Mucosa of gallbladder (tissue), 1 donor: ENCODE data around the gene NPAS1. TPM values are rescaled to one million over a fixed set of nuclear protein-coding genes. Genes with fewer than 3 reads are reported as not detected.
"Not testable (repeated sequence)": the region's sequence is repeated elsewhere in the genome, so short reads cannot be mapped to it uniquely, and the experiment has no call there.

ENCODE experiments used
- DNase-seq: peaks from one replicate; pipeline ENCODE4 v3.0.0-alpha.2; 2020; ENCODE audit warnings: low spot score
- total RNA-seq: library from RNA; stranded (reverse); gene quantifications from one replicate; pipeline ENCODE4 v1.2.1, GENCODE V29; 2021
- donor health status: DM: no; HTN: no; CAD: no.

Gene NPAS1
- total RNA-seq, 1 donor from 2014 or later = 0.40 TPM

DNA sequence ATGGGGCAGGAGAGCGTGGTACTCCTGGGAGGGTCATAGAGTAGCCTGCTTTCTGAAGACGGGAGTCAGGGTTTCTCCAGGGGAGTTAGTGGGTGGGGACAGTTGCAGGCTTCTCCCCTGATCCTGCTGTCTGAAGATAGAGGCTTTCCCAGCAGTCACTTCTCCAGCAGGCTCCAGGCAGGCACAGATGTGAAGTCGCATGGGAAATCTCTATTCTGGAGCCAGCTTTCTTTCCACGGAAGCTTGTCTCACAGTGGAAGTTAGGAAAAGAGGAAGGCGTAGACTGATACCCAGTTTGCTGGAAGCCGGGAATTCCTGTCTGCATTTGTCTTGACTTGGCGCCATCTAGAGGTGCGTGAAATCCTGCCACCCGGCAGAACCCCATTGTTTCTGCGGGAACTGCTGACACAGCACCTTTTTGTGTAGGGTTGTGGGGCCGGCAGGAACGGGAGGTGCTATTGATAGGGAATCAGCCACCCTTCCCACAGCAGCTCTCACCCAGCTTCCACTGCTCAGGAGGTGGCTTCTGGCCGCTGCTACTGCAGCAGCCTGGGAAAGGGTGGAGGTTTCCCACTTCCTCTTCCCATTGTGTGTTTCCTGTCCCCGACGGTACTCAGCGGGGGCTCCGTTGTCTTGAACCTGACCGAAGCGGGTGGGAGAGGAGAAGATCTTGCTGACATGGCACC, 28.5 kb upstream of the NPAS1 start:
- DNase-seq = peak; percentile 87

DNA sequence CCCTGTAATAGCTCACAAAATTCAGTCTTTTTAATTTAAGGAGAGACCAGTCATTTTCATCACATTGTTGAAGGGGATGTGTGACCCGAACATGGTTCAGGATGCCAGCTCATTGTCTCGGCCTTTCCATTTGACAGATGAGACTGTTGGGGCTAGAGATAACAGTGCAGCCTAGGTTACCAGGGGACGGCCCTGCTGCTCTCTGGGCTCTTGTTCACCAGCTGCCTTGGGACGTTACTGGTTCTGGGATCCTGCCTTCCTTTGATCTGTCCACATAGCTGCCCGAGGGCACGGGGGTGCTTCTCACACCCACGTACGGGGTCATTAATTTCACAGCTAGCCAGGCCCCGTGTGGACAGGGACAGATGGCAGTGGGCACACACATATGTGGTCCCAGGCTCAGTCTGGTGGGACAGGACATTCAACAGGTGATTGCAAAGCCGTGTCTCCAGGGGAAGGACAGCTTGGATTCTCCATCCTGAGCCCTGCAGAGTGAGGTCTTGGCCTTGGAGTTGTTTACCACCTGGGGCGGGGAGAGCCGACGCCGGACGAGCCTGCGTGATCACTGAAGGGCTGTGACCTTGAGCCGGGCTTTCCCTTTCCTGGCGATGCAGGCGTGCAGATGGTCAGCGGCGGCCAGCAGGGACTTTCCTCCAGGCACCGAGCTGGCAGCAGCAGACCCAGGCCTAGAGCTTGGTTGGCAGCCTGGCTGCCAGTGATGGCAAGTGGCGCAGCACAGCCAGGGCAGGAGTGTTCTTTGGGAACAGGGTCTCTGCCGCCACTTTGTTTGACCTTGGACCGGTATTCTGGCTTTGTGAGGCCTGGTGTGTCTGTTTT, 26.7 kb upstream of the NPAS1 start:
- no peak for DNase-seq

DNA sequence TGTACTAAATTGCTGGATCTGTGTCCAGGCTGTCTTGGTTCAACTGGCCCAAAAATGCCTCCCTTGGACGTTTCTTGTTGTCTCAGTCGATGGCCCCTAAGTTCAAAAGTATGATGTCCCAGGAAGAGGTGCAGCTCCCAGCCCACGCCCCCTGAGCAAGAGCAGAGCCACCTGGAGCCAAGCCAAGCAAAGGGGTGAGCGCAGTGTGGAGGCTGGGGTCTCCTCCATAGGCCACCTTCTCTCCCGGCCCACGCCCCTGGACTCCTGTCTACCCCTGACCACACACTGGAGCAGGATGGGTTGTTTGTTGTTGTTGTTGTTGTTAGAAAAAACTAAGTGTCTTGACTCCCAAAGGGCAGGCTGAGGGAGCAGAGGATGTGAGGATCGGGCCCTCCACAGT, 26.0 kb upstream of the NPAS1 start:
- DNase-seq = no peak

DNA sequence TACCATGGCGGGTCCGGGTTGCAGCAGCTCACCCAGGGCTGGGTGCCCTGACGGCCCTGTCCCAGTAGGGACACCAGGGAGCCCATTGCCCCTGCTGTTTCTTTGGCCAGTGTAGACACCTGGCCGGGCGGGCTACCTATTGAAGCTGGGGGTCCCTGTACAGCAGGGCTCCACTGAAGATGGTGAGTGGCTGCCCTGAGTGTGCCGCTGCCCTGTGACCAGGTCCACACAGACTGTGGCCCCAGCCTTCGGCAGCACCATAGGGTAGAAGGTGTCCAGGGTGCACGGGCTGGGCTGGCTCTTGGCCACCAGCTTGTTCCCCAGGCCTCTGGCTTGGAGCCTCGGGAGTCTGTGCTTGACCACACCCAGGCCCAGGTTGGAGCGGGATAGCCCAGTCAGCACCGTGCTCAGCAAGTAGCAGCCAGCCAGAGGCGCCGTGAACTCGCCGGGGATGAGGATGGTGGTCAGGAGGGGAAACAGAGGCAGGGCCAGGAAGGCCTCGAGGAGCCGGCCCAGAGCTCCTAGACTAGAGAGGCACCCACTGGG, 25.4 kb upstream of the NPAS1 start:
- DNase-seq = no peak

DNA sequence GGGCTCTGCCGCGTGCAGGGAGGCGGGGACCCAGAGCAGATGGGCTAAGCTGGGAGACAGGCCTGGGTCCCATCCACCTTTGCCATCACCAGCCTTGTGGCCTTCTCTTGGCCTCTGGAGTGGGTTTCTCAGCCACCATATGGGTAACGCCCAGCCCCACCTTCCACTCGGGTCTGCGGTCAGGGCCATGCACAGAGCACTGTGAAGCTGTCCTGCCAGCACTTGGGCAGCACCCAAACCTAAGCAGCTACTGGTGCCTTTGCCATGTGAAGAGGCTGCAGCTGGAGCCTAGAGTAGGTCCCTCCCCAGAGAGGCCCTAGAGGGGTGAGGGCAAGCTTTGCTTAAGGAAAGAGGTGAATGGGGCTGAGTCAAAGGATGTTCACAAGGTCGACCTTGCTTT, 24.1 kb upstream of the NPAS1 start:
- no peak for DNase-seq

DNA sequence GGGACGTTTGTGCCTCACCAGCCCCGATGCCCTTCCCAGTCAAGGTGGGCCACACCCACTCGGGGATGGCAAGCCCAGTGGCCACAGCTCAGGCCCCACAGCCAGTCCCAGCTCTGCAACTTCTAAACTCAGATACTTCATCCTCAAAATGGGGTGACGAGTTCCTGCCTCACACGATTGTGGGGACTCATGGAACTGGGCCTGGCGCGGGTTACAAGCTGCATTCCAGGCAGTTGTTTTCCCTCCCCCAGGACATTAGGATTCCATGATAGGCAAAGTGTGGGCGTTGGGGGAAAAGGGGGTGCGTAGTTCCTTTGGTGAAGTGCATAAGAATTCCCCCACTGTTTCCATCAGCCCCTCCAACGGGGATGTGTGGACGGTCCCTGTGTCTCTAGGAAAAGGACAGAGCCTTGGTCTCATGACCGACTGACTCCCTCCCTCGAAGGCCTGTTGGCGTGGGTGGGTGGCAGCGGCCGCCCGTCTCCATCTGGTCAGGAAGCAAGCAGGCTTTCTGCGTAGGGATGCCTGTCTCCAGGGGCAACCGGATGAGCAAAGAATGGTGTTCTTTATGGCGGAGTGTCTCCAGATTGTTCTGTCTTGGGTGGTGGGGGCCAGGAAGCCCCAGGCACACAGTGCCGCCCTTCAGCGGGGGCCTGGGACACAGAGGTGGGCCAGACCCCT, 21.1 kb upstream of the NPAS1 start:
- no peak for DNase-seq

DNA sequence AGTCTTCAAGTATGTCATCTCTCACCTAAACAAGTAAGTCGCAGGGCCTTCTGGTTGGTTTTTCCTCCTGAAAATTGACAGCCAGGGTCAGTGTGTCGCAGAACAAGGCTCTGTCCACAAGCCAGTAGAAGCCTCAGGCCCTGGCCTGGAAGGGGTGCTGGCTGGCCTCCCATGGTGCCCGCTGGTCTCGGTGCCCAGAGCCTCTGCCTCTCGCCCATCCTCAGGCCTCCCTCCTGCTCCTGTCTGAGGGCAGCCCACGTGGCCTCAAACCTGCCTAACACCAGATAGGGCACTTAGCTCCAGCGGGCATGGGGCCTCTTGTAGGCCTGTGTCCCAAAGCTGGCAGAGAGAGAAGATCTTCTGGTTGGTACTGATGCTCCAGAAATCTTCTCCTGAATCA, 20.3 kb upstream of the NPAS1 start:
- DNase-seq = no peak

DNA sequence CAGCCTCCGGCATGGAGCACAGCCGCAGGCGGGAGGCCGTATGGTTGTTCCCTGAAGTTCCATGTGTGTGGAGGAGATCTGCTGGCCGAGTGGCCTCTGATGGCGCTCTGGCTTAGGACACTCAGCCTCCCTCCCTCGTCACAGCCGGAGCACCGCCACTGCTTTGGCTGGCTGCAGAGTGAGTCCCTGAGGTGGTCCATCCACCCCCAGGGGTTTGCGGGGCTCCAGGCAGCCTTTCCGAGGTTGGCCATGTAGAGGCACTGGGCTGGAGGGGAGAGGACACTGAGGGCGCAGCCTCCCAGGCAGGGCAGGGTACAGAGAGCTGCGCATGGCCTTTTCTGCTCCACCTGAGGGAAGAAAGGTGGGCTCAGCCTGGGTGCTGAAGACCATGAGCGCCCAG, 19.8 kb upstream of the NPAS1 start:
- no peak for DNase-seq

DNA sequence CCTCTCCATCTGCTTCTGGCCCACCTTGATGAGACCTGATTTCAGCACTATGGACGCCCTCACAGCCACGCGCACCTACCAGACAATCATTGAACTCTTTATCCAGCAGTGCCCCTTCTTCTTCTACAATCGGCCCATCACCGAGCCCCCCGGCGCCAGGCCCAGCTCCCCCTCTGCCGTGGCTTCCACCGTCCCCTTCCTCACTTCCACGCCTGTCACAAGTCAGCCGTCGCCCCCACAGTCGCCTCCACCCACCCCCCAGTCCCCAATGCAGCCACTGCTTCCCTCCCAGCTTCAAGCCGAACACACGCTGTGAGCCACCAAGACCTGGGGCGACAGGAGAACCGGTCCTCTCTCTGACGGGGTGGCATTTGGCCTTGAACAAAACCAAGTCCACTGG, 19.3 kb upstream of the NPAS1 start:
- no peak for DNase-seq

DNA sequence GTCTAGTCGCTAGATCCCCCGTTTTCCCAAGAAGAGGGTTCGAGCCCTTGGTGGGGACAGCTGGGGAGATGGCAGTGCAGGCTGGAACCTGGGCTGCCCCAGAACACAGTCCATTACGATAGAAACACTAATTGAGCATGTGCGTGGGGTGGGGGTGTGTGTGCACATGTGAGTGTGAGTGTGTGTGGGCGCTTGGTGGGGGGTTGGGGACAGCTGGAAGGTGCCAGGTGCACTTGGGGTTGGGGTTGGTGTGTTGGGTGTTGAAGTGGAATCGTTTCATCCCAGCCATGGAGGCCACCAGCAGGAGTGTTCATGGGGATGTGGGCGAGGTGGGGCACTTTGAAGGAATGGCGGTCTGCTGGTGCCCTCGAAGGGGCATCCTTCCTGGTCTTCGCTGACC, 18.1 kb upstream of the NPAS1 start:
- DNase-seq = no peak

DNA sequence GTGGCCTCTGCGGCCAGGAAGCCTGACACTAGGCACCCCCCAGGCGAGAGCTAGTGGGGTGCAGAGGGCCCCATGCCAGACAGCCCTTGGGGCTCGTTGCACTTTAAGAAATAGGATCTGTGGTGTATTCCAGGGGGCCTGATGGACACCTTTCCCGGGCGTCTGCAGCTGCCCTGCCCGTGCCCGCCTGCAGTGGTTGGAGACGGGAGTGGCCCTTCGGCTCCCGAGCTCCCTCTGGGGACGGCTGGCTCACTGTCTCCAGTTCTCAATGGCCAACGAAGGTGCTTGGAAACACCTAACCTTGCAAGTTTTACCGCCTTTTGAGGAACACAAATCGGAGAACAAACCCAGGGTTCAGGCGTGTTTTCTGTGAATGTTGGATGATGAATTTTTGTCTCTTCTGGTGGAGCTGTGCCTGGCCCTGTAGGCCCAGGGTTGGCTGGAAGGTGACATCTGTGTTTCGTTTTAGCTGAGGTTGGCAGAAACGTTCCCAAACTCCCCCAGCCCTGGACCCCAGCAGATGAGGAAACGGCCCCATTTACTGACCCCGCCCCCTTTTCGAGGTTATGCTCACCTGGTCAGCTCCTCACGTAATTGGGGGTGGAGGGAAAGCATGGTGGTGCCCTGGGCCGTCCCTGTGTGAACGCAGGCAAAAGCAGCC, 17.4 kb upstream of the NPAS1 start:
- DNase-seq = no peak

DNA sequence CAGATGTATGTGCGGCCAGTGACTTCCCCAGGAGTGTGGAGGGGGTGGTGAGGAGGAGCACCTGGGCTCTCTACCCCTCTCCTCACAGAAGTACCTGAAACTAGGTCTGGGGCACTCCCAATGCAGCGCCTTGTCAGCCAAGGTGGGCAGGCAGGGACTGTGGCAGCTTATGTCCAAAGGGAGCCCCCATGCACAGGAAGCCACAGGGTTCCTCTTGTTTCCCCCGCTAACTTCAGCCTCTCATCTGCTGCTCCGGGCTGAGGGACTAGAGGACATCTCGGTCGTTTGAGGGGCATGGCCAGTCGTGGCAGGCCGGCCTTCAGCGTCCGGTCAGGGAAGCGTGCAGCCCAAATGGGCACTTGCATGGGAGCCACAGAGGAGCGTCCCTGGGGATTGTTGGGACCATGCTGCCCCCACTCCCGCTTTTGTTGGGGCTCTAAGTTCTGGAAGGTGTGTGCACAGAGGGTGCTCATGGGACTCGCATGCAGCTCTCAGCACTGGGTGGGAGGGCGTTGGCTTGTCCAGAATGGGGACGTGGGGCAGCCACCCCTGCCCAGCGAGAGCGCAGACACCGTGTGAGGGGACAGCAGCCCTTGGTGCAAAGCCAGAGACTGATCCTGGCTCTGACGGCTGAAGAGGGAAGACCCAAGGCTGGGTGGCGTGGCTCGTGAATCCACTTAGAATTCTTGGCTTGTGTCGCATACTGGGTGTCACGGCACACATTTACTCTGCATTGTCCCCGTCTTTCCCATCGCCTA, 16.6 kb upstream of the NPAS1 start:
- no peak for DNase-seq

DNA sequence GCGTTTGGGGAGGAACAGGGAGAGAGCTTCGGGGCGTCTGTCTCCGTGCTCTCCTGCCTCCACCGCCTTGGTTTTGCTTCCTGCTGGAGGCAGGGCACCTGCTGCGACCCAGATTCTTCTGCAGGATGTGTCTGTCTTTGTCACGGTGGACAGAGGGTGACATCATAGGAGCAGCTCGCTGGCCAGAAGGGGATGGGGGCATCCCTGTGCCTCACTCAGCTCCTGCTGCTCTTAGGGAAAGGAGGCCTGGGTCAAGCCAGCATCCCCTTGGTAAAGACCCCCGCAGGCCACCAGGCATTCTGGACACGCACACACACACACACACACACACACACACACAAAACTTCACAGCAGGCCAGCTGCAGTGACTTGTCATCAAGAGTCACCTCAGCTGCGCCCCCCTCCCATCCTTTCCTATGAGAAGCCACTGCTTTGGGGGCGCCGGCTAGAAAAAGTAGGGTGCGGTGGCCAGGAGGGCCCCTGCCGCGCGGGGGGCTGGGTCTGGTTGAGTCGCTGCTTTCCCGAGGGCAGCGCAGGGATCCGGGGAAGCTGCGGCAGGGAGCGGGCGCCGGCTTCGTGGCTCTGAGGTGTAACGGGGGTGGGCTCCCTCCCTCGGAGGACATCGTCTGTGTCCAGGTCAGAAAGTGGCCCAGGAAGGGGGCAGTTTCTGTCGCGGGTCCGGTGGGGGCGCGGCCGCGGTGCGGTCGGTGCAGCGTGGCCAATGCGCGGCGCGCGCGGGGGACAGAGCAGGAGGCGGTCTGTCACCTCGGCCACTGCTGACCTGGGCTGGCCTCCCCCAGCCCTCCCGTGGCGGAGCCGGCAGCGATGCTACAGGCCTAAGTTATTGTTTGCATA, 15.8 kb upstream of the NPAS1 start:
- no peak for DNase-seq

DNA sequence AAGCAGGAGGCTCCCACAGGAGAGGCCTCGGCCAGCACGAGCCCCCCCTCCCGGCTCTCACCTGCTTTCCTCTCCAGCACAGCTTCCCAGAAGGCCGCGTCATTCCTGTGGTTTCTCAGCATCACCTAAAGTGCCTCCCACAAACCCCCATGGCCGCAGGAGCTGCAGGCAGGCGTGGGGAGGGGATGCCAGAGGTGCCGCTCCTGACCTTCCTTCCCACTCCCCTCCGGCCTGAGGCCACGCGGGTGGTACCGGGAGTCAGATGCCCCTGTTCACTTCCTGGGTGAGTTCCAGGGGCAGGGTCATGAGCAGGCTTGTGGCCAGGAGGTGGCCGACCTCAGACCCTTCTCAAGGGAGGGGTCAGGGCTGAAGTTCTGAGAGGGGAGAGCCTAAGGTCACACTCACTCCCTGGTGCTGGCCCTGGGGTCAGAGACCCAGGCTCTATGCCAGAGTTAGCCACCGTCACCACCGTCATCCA, 14.4 kb upstream of the NPAS1 start:
- DNase-seq = no peak

DNA sequence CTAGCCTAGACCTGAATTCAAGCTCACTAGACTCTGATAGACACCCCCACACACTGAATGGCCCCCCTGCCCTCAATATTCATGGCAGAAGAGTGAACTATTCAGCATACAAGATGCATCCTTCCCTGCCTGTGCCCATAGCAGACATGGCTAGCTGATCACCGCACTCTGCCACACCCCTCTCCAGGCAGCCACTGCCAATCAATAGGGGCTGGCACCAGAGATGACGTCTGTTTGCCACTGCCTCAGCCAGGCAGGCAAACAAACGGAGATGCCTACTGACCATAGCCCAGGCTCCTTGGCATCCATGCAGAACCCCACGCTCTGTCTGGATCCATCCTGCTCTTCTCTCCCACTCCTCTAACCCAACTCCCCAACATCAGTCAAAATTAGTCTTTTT, 13.8 kb upstream of the NPAS1 start:
- peak; percentile 50 for DNase-seq

DNA sequence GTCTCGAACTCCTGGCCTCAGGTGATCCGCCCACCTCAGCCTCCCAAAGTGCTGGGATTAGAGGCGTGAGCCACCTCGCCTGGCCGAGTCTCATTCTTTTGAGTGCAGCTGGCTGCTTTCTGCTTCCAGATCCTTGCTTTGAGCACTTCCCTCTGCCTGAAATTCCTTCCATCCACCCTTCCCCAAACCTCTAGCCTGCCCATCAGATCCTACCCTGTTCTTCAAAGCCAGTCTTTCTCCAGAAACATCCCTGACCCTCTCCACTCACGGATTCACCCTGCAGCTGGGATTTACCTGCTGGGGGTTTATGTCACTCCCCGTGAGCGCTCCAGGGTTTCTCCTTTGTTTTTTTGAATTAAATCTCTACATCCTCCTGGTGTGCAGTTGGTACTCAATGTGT, 13.1 kb upstream of the NPAS1 start:
- no peak for DNase-seq

DNA sequence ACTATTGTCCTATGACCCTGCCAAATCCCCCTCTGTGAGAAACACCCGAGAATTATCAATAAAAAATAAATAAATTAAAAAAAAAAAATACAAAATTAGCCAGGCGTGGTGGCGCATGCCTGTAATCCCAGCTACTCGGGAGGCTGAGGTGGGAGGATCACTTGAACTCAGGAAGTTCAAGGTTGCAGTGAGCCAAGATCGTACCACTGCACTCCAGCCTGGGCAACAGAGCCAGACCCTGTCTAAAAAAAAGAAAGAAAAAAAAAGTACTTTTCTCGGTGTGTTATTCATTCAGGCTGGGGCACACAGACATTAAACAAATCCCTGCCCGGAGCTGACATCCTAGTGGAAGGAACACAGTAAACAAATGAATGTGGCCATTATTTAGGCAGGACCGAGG, 9.1 kb upstream of the NPAS1 start:
- DNase-seq = not testable (repeated sequence)

DNA sequence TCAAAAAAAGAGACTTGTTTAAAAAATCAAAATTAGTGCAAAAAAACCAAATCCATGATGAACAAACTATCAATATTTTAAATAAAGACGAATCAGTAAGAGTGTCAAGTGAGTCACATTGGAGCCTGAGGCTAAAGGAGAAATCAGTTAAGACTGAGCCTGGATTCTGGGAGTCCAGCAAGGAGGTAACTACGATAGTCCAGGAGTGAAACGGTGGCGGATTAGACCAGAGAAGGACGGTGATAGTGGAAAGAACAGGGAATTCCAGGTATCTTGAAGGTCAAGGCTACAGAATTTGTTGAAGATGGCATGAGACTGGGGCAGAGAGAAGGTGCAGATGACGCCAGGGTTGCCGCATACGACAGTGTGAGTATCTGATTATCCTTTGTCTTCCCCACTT, 7.0 kb upstream of the NPAS1 start:
- DNase-seq = no peak

DNA sequence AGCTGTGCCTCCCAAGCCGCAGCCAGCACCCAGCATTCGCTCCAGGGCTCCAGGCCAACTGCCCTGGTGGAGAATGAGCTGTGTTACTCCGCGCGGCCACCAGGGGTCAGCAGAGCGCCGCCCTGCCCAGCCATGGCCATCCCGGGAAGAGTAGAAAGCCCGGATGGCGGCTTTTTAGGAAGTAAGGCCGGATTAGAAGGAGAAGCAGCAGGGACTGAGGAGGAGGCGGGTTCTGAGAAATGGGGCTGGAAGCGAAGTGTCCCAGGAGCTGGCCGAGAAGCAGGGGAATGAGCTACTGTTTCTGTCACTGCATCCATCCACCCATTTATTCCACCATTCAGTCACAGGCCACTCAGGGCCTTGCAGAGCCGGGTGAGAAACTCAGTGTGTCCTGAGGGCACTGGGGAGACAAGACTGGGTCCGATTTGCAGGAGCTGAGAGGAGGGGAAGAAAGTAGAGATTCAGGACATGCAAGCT, 6.6 kb upstream of the NPAS1 start:
- DNase-seq = peak; percentile 84

DNA sequence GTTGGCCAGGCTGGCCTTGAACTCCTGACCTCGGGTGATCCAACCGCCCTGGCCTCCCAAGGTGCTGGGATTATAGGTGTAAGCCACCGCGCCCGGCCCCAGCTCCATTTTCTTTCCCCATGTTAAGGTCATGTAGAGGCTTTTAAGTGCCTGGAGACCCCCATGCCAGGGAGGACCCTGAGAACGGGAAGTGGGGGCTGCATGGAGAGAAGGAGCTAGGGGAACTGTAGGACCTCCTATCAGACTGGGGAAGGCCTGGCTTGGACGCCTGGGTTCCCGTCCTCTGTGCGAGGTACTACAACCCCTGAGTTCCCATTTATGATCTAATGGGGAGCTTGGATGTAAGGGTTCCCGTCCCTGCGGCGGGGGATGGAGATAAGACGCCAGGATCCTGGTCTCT, 714 bp upstream of the NPAS1 start:
- no peak for DNase-seq
